GM19238 (cell line): ENCODE measurements around the gene PSORS1C1.

Experiments used
- DNase-seq: peaks from one replicate; pipeline ENCODE4 v3.0.0; 2011; ENCODE audit warnings: low spot score; ENCODE audit not compliant: insufficient read length

The PSORS1C1 gene

DNA sequence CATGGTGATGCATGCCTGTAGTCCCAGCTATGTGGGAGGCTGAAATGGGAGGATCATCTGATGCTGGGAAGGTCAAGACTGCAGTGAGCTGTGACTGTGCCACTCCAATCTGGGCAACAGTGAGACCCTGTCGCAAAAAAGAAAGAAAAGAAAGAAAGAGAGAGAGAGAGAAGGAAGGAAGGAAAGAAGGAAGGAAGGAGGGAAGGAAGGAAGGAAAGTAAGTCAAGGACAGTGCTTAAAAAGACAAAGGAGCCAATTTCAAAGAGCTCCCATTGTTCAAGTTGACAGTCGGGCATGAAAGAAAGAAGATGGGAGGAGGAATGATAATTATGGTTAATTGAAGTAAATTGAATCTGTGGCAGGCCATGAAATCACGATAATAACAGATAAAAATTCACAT is 18.4 kb upstream of the PSORS1C1 start:
- DNase-seq: no peak

DNA sequence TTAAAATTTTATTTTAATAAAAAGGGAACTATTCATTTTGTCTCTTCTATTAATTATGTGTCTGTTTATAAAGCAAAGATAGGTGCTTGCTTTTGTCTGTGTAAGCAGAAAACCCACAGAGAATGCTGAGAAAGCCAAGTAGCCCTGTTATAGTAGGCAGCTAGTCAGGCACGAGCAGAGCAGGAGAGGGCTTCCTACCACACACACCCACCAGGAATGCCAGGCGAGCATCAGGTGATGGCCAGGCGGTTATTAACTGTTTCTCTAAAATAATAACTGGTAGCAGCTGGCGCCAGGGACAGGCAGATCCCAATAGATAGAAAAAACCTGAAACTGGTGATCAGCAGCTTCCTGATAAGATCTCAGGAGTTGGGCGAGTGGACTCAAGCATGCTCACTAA is 17.9 kb upstream of the PSORS1C1 start:
- DNase-seq: no peak

DNA sequence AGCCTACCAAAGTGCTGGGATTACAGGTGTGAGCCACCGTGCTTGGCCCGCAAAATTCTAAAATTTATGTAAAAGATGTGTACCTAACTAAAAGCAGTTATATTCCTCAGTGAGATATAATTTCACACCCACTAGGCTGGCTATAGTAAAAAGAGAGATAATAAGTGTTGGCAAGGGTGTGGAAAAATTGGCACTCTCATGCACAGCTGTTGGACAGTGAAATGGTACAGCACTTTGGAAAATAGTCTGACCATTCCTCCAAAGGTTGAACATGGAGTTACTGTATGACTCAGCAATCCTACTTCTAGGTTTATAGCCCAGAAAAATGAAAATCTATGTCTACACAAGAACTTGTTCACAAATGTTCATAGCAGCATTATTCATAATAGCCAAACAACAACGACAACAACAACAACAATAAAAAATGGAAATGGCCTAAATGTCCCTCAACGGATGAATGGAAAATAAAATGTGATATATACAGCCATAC is 16.1 kb upstream of the PSORS1C1 start:
- DNase-seq: no peak

DNA sequence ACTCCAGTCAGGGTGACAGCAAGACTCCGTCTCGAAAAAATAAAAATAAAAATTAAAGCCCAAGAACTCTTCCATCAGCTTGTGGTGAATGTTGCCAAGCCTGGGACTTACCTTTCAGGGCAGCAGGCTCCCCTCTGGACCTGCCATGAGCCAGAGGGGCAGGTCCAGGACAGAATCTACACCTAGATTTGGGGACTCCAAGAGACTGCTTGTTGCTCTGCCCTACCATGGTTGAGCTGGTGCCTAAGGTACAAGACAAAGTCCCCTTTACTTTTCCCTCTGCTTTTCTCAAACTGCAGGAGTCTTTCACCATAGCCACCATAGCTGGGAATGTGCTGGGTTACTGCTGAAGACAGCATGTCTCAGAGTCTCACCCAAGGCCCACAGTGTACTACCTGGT is 11.5 kb upstream of the PSORS1C1 start:
- no peak for DNase-seq

DNA sequence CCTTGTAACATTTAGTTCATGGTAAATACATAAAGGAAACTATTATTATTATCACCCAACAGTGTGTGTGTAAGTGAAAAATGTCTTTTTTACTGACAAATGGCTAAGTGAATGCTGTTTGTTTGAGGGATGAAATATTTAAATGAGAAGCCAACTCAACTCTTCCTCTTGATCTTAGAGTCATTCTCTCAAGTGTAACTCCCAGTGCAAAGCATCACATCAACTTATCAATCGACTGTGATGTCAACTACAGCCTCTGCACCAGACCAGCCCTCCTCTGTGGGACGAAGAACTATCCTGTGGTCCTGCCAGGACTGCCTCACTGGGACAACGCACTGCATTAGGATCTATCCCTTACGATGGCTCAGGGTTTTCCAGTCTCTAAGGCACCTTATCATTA is 7.5 kb upstream of the PSORS1C1 start:
- no peak for DNase-seq

DNA sequence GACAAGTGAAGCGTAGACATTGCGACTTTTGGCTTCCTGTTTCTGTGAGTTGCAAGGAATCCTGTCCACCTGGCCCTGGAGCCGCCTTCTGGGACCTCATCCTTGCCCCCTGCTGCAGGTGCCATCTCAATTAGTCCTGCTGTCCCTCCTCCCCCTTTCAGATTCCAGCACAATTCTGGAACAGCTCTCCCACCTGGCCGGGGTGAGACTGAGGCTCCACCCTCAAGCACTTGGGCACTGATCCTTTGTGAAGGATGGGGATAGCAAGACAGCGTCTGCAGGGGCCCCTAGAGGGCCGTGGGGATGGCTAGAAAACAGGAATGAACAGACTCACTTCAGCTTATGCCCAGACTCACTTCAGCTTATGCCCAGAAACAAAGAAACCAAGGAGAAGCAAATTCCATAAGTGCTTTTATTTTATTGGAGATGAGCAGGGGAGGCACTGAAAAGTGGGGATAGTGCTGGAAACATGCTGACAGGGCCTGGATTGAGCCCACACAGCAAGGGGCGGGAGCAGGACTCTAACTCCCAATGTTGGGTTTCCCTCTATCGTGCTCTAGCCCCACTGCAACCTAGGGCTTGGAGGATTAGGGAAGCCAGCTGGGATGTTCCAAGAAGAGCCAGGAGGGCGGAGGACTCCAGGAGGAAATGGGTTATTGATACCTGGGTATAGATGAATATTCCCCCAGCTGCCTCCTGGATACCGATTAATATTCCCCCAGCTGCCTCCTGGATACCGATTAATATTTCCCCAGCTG is 3.6 kb upstream of the PSORS1C1 start:
- no peak for DNase-seq

DNA sequence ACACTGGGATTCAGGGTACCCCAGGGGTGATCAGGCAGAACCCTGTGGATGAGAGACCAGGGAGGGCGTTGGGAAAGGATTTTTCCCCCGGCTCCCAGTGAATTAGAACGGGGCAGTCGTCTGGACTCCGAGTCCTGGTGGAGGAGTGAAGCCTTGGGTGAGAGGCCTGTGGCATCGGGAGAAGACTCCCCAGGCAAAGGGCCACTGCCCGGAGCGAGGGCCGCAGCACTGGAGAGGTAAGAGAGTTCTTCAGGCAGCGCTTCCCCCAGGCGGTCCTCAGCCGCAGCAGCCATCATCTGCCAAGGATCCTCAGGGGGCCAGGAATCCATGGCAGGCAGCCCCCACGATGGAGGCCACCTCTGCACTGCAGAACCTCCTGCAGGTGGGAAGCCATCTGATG is 2.9 kb upstream of the PSORS1C1 start:
- DNase-seq: no peak

DNA sequence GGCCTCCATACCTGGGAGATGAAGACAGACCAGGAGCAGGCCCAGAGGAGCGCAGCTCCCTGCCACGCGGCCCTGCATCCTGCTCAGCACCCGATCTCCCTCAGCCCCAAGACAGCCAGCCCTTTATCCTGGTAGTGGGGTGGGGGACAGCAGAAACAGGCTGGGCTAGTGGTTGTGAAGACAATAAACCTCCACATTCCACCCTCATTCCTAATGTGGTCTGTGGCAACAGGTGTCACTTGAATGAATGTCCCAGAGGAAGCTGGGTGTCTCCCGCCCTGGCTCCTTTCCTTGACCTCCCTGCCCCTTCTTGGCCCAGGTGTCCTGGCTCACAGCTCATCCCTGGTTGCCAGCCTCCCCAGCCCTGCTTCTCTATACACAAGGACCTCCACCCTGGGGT is 2.1 kb upstream of the PSORS1C1 start, which contains the start of gene C6orf15:
Gene C6orf15 (minus strand): TSS at position 98 of the 400 bp plus-strand sequence. CDS start 20 bp downstream, at position 78.
- DNase-seq: no peak

DNA sequence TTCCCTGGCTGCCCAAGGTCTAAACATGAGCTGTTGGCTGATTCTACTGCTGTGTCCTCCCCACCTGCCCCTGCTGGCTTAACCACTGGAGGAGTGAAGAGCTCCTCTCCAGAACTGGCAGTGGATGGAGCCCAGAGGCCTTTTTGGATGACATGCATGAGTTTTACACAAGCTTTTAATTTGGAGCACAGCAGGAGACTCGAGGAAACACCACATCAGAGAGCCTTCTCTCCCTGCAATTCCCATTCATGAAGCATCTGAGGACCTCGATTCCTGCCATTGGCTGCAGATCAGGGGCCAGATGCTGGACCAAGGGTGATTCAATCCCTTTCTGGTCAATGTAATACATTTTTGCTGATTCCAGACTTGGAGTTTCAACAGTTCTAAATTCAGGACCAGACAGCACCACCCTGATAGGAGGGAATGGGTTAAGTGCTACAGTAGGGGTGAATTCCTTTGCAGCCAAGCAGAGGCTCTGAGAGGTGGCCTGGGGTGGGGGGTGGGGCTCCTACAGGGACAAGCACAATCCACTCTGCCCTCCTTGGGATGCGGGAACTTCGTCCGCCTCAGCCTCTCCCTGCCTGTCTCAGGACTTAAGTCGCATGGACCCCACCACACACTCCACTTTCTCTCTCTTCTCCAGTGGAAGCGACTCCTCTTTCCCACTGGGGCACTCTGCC is 599 bp upstream of the PSORS1C1 start:
- no peak for DNase-seq

DNA sequence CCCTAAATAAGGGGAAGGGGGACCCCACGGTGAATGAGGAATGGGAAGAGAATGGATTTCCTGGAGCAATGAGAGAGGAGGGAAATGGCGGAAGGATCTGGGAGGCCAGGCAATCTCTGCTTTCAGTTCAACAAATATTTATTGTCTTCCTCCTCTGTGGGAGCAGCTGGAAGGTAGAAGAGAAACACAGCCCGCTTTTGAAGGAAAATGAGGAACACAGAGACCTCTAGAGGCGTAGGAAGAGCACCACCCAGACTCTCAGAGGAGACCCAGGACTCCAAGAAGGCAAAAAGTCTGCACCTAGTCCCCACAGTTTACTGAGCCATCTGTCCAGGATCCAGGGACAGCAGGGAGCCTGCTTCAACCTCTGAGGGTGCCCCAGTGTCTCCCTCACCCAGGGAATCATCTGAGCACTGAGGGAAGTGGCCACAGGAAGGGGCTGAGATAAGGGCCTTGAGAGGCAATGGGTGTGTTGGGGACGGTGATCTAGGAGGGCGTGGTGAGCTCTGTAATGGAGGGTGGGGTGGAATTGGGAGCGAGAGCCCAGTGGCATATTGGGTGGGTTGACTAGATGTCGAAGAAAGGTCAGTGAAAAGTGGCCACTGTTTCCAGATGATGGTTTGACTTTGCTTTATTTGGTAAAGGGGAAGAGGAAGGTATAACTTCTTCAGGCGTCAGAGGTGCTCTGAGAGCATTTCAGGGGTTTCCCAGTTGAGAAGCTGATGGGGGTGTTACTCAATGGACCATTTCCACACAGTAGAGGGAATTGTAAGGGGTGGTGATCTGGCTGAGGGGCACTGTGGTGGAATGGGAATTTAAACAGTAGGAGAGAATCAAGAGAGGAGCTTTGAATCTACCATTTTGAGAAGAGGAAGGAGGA is 610 bp downstream of the PSORS1C1 start:
- no peak for DNase-seq

DNA sequence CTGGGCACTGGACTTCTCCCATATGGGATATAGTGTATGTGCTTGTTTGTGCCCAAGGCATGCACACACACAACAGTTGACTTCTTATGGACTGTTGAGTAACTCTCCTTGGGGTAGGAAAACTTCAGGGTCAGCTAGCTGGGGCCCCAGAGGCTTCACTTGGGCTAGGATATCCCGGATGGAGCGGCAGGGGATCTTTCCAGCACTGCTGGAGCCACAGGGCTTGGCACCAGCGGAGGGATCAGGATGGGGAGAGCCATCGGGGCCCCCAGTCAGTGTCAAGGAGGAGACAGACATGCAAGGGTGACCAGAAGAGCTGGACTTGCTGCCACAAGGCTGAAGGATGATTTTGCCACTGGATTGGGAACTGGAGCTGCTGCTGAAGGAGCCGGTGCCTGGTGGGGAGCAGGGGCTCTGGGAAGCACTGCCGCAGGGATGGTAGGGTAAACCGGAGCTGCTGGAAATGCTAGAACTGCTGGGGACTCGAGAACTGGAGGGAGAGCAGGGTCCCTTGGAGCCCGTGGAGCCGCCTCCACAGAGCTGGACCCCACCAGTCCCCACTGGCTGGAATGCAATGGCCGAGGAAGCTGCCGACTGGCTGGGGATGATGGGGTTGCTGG is 1.5 kb downstream of the PSORS1C1 start:
- no peak for DNase-seq

DNA sequence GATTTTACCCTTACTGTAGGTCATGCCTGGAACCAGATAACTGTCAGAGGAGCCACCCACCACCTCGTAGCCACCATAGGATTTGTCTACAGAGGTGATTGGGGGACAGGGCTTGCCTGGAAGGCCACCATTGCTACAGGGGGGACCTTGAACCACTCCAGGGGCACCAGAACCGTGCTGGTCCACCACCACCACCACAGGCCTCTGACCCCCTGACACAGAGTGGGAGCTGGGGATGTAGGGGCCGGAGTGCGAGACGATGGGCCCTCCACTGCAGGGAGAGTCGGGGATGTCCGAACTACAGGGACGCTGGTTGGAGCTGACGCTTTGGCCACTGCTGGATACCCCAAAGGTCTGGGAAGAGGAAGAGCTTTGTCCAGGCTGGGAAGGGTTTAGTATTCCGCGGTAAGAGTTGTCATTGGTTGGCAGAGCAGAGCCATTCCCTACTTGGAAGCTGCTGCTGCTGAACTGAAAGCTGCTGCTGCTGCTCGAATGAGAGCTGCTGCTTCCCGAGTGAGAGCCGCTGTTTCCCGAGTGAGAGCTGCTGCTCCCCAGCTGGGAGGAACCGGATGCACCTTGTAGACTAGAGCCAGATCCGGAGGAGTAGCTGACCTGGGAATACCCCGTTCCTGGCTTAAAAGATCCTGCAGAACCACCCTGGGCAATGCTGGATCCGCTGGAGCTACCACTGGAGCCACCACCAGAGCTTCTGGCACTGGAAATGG is 2.2 kb downstream of the PSORS1C1 start:
- DNase-seq: no peak

DNA sequence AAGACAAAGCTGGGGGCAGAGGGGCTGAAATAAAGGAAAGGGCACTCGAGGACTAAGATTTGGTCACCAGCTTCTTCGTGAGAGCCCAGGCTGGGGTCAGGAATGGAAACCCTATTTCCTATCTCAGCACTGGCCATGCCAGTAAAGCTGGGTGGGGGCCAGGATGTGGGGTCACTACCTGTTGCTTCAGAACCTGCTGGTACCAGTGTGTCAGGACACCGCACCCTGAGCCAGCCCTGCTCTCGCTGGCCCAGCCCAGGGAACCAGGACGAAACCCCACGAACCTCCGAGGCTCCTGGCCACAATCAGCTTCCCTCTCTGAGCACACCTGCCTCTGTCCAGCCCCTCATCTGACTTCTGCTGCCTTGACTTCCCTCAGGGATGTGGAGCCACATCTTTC is 3.6 kb downstream of the PSORS1C1 start:
- DNase-seq: no peak

DNA sequence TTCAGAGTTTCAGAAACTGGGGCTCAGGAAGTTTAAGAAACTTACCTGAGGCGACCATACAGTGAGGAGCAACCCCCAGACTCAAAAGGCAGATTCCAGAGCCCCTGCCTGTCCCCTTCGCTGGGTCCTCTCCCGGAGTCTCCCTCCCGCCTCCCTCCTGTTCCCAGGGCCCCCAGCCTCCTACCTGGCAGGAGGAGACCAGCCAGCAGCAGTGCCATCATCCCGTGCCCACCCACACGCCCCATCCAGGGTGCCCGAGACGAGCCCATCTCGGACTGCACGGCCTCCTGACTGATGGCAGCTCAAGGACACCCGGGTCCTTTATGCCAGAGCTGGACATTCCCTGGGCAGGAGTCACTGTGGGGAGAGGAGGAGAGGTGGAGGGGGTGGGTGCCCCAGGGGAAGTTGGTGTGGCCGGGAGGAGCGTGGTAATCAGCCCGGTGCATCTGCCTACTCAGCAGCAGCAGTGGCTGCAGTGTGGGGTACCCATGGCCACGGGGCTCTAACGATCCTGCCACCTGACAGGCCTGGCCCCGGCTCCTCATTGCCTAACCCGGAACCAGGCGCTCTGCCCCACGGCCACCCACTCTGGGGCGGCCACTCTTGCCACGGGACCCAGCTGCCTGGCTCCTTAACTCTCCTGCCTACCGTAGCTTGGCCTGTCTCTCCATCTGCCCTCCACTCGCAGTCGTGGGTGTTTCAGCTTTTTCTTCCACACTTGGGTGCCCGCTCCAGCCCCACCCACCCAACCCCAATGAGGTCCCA is 5.7 kb downstream of the PSORS1C1 start, which contains the start of gene CDSN:
Gene CDSN (minus strand): TSS at position 296 of the 765 bp plus-strand sequence. CDS start 27 bp downstream, at position 269.
- DNase-seq: no peak

DNA sequence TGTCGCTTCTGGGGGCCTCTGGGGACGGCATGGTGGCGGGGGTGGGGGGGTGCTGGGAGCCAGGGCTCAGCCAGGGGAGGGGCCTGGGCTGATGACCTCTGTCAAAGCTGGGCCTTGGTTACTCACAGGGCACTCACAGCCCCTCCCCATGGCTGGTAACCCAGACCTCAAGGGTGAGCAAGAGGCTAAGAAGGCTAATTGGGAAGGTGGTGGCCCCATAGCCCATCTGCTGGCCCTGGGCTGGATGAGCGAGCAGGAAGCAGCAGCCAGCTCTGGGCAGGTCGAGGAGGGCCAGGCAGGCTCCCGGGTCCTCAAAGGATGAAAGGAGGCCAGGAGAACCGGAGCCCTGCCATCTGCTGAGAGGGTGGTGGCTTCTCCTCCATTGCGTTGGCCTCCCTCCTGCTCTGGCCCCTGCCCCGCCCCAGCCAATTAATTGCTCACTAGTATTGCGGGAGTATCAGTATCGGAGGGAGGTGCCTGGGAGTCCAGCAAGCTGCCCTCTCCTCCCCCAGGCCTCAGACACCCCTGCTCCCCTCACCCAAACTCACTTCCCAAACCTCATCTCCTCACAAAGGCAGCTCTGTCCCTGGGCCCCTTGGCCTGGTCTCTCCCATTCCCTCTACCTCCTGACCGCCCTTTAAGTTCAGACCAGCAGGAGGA is 6.7 kb downstream of the PSORS1C1 start:
- DNase-seq: no peak

DNA sequence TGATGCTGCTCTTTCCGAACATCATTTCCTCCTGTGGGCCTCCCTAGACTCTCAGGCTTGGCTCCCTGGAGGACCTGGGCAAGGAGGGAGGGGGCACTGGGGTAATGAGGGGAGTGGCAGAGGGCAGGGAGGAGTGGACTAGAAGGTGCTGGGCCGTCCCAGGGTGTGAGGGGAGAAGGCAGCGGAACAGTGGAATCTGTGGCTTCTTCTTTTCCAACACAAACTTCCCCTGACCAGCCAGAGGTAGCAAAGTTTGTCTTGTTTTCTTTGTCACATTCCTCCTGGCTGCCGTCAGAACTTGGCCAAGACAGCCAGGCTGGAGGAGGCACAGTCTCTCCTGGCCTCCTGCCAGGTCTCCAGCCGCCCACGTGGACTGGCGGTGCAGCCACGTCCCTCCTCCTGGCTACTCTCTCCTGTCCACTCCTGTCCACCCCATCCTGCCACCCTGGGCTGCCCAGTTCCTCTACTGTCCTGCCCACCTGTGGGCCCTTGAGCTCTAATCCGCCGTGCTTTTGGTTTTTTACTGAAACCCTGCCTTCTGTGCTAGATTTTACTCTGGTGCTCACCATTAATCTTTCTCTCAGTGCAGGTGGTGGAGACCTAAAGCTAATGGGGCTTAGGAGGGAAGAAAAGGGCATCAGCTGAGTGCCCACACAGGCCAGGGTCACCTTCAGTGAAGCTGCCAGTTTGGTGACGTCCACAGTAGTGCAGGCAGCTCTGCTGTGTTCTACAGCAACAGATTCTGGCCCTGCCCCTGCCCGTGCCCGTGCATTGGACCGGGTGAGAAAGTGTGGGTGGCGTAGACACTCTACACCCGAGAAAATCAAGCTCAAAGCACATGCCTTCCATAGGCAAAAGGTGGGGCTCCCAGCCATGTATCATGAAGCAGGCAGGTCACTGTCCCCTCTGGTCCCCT is 8.4 kb downstream of the PSORS1C1 start:
- DNase-seq: no peak

DNA sequence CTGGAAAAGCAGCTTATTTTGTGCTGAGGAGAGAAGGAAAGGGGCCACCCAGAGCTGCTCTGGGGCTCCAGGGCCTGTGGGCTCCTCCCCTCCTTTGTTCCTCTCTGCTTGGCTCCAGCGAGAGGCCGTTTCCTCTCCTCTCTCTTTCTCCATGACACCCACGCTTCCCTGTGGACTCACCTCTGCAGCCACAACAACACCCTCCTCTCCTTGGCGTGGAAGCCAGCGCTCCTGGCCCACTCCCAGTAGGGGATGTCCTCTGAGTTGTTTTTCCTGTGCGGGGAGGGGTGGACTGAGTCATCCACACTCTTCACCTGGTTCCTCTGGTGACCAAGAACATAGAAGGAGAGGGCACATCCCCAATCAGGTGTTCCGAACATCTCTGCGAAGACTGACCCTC is 10.6 kb downstream of the PSORS1C1 start:
- no peak for DNase-seq
